SK-N-SH (cell line): ENCODE data around the gene MPDZ. TPM values are rescaled to one million over a fixed set of nuclear protein-coding genes. Genes with fewer than 3 reads are reported as not detected.

ENCODE experiments used
- CTCF ChIA-PET: fragments of 300-600, 350-600 bp; formaldehyde crosslinking; extraction: SDS; loops from one replicate; lab custom pipeline; 2021; lab: Yijun Ruan, JAX
- POLR2A ChIA-PET: fragments of 350-600 bp; sonication (Branson Sonifier 250); formaldehyde crosslinking; extraction: SDS; loops from one replicate; lab custom pipeline; 2020; ENCODE audit warnings: antibody characterized with exemption, inconsistent platforms; lab: Yijun Ruan, JAX
- DNase-seq: peaks from one replicate; pipeline ENCODE4 v3.0.0; 2012
- H2AFZ ChIP-seq: fragments of 200-600 bp; sonication (generic); 2 replicates; pipeline ENCODE4 v1.8.1; 2016; ENCODE audit warnings: antibody characterized with exemption, mild to moderate bottlenecking, low read depth
- H3F3A ChIP-seq: fragments of 200-600 bp; sonication (generic); replicated peaks from 2 replicates; pipeline ENCODE3; 2016; ENCODE audit warnings: antibody characterized with exemption, mild to moderate bottlenecking; ENCODE audit not compliant: insufficient read depth
- H3K27ac ChIP-seq, 2 experiments: fragments of 200-500 bp in 1 of 2; fragments of 200-600 bp in 1 of 2; sonication (Bioruptor generic) in 1 of 2; sonication (generic), shearing (Covaris generic) in 1 of 2; 2 replicates each; pipeline versions ENCODE4 v1.5.1 to v1.6.1; 2014 to 2016; ENCODE audit warnings: low read depth in 2 of 2, inconsistent platforms in 1 of 2, low read length in 1 of 2, mild to moderate bottlenecking in 1 of 2, mixed read lengths in 1 of 2
- H3K27me3 ChIP-seq: fragments of 200-600 bp; sonication (generic), shearing (Covaris generic); 2 replicates; pipeline ENCODE4 v1.6.1; 2016; ENCODE audit warnings: mixed run types; ENCODE audit not compliant: insufficient read depth
- H3K36me3 ChIP-seq, 2 experiments: fragments of 200-500 bp in 1 of 2; fragments of 200-600 bp in 1 of 2; sonication (Bioruptor generic) in 1 of 2; sonication (generic) in 1 of 2; replicated peaks in 1 of 2; 2 replicates each; pipeline versions ENCODE3 to v1.5.1; 2014 to 2016; ENCODE audit warnings: low read length in 1 of 2, mild to moderate bottlenecking in 1 of 2; ENCODE audit not compliant: insufficient read depth in 2 of 2, control insufficient read depth in 1 of 2
- H3K4me1 ChIP-seq, 2 experiments: fragments of 200-500 bp in 1 of 2; fragments of 200-600 bp in 1 of 2; sonication (Bioruptor generic) in 1 of 2; sonication (generic), shearing (Covaris generic) in 1 of 2; 2 replicates each; pipeline versions ENCODE4 v1.5.1 to v1.6.1; 2014 to 2016; ENCODE audit warnings: low read depth in 1 of 2, low read length in 1 of 2, mixed run types in 1 of 2; ENCODE audit not compliant: insufficient read depth in 2 of 2, control insufficient read depth in 1 of 2
- H3K4me2 ChIP-seq: fragments of 200-600 bp; sonication (generic), shearing (Covaris generic); 2 replicates; pipeline ENCODE4 v1.6.1; 2017; ENCODE audit warnings: mixed run types
- H3K4me3 ChIP-seq, 2 experiments: fragments of 200-500 bp in 1 of 2; fragments of 200-600 bp in 1 of 2; sonication (Bioruptor generic) in 1 of 2; sonication (generic), shearing (Covaris generic) in 1 of 2; 2 replicates each; pipeline versions ENCODE4 v1.5.1 to v1.8.1; 2014 to 2016; ENCODE audit warnings: low read depth in 2 of 2, inconsistent platforms in 1 of 2, low read length in 1 of 2, mild to moderate bottlenecking in 1 of 2, mixed read lengths in 1 of 2, moderate library complexity in 1 of 2
- H3K79me2 ChIP-seq: fragments of 200-600 bp; sonication (generic); 2 replicates; pipeline ENCODE4 v1.8.1; 2017; ENCODE audit warnings: mild to moderate bottlenecking; ENCODE audit not compliant: insufficient read depth
- H3K9ac ChIP-seq: fragments of 200-600 bp; sonication (generic); 2 replicates; pipeline ENCODE4 v1.6.1; 2017; ENCODE audit warnings: mixed run types
- H3K9me2 ChIP-seq: fragments of 200-600 bp; sonication (generic); 2 replicates; pipeline ENCODE4 v1.6.1; 2017; ENCODE audit warnings: mixed run types
- H3K9me3 ChIP-seq: fragments of 200-600 bp; sonication (generic); 2 replicates; pipeline ENCODE4 v1.6.1; 2017; ENCODE audit warnings: mixed run types, mild to moderate bottlenecking, moderate library complexity
- H4K20me1 ChIP-seq: fragments of 200-600 bp; sonication (generic); 2 replicates; pipeline ENCODE4 v1.6.1; 2017; ENCODE audit warnings: mild to moderate bottlenecking, mixed run types; ENCODE audit not compliant: insufficient read depth
- CTCF ChIP-seq: fragments of 200-600 bp; sonication (generic); IDR thresholded peaks from 2 replicates; pipeline ENCODE4 v1.6.1; 2017; ENCODE audit warnings: antibody characterized with exemption, mild to moderate bottlenecking, moderate library complexity
- EZH2phosphoT487 ChIP-seq: fragments of 200-600 bp; sonication (generic); IDR thresholded peaks from 2 replicates; pipeline ENCODE4 v1.6.1; 2017; ENCODE audit warnings: low read depth, mixed run types, mild to moderate bottlenecking, antibody characterized with exemption, moderate library complexity, borderline replicate concordance
- FOSL2 ChIP-seq: IDR thresholded peaks from 2 replicates; pipeline ENCODE4 v1.4.0; 2012; ENCODE audit warnings: low read depth, mild to moderate bottlenecking, moderate library complexity, borderline replicate concordance
- IRF3 ChIP-seq: fragments of 150-350 bp; IDR thresholded peaks from 2 replicates; pipeline ENCODE4 v1.6.1; 2016; ENCODE audit warnings: mild to moderate bottlenecking, low read depth, low read length
- MAX ChIP-seq: IDR thresholded peaks from 2 replicates; pipeline ENCODE4 v1.4.0; 2012; ENCODE audit warnings: low read depth
- MXI1 ChIP-seq: IDR thresholded peaks from 2 replicates; pipeline ENCODE4 v1.6.1; 2012; ENCODE audit warnings: mild to moderate bottlenecking, low read depth, low read length, improper control_type of control experiment
- NRF1 ChIP-seq: IDR thresholded peaks from 2 replicates; pipeline ENCODE4 v1.6.1; 2012; ENCODE audit warnings: low read depth, mild to moderate bottlenecking, low read length
- POLR2AphosphoS5 ChIP-seq: IDR thresholded peaks from 2 replicates; pipeline ENCODE4 v1.6.1; 2012; ENCODE audit warnings: low read depth, low read length
- RAD21 ChIP-seq: IDR thresholded peaks from 2 replicates; pipeline ENCODE4 v1.6.1; 2012; ENCODE audit warnings: mild to moderate bottlenecking, low read length
- RCOR1 ChIP-seq: fragments of 150-350 bp; IDR thresholded peaks from 2 replicates; pipeline ENCODE4 v1.6.1; 2017; ENCODE audit warnings: antibody characterized with exemption, low read length
- REST ChIP-seq: IDR thresholded peaks from 2 replicates; pipeline ENCODE4 v1.6.1; 2012; ENCODE audit warnings: mild to moderate bottlenecking, low read depth, low read length, moderate library complexity
- SIN3A ChIP-seq: IDR thresholded peaks from 2 replicates; pipeline ENCODE4 v1.6.1; 2012; ENCODE audit warnings: low read depth, mild to moderate bottlenecking, low read length, moderate library complexity, borderline replicate concordance
- SMC3 ChIP-seq: IDR thresholded peaks from 2 replicates; pipeline ENCODE4 v1.6.1; 2012; ENCODE audit warnings: low read depth, low read length, improper control_type of control experiment
- TAF1 ChIP-seq: IDR thresholded peaks from 2 replicates; pipeline ENCODE4 v1.6.1; 2012; ENCODE audit warnings: low read depth, mild to moderate bottlenecking, low read length, moderate library complexity, borderline replicate concordance
- USF2 ChIP-seq: fragments of 150-350 bp; IDR thresholded peaks from 2 replicates; pipeline ENCODE4 v1.6.1; 2017; ENCODE audit warnings: antibody characterized with exemption, low read length, low read depth, borderline replicate concordance
- WGBS: methylation state at CpG from one replicate; pipeline ENCODE4 v1.1.6; 2017; ENCODE audit warnings: low lambda C conversion rate; 5-methylcytosine and 5-hydroxymethylcytosine counted together
- polyA plus RNA-seq, 3 experiments: library from polyadenylated mRNA; depleted of rRNA; stranded (reverse); fragments of >200 nt; gene quantifications; 2 replicates each; pipeline ENCODE4 v1.2.3, GENCODE V29; 2012
- TF ChIP-seq, protein P1 (sequence below): IDR thresholded peaks from 2 replicates; pipeline ENCODE4 v1.4.0; 2012; ENCODE audit warnings: low read depth, borderline replicate concordance

The MPDZ gene
- polyA plus RNA-seq, 1 of the 3 experiments (the other 2 are of a cell fraction) = 20.5 TPM

DNA sequence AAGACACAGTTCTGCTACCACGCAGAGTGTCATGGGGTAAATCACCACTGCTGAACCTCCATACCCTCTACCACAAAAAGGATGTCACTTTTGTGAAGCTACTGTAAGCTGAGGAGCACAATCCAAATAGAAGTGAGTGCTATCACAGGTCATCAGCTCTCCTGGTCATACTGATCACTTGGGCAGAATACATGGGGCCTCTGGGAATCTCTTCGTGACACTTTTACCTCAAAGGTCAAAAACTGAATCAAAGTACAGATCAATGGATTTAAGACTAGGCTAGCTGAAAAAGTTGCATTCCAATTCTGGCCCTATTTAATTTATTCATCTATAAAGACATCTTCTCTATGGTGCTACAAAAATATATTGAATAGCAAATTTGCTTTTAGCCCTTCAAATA, 115.5 kb downstream of the MPDZ start:
- H3K9me3 ChIP-seq = no peaks in the 10 kb centered on the region
- 94% methylated on average over 2 of the region's 2 CpGs for WGBS
- H2AFZ ChIP-seq = no peak overlapping the region
- POLR2A ChIA-PET = no interaction called here
- H3K4me3 ChIP-seq = no peak overlapping the region
- H3K4me2 ChIP-seq = no peak overlapping the region
- no peaks in the 10 kb centered on the region for H3K27me3 ChIP-seq
- DNase-seq = no peak
- no peak for TF ChIP-seq RCOR1
- TF ChIP-seq, all 33 proteins: peak for 0
- H3K4me1 ChIP-seq = no peaks in the 10 kb centered on the region; a peak in 1 of 4 replicates
- H3K9me2 ChIP-seq = no peaks in the 10 kb centered on the region
- peaks cover 31 to 70% of the 10 kb centered on the region in 2 experiments for H3K36me3 ChIP-seq
- CTCF ChIA-PET = interaction anchor here (0.8 kb wide), 1 partner anchor 30 kb away, joined by 3 read pairs; no protein-coding TSS in a partner anchor
- no peak overlapping the region for H3K27ac ChIP-seq
- H3F3A ChIP-seq = no peaks in the 10 kb centered on the region
- no peaks in the 10 kb centered on the region for H4K20me1 ChIP-seq
- H3K9ac ChIP-seq = no peak overlapping the region
- no peaks in the 10 kb centered on the region for H3K79me2 ChIP-seq

DNA sequence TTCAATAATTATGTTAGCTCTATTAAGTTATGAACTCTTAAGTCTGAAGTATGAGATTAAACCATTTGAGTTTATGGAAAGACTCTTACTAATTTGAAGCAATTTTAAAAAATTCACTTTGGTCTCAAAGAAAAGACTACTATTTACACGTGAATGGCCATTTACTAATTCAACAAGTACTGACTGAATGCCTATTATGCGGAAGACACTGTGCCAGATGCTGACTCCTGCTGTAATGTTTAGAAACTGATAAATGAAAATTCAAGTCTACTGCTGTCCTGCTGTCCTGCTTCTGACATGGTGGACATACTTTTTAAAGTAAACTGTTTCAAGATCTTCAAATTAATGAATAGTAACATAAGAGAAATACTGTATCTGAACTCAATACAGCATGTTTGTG, 116.2 kb downstream of the MPDZ start:
- no peak overlapping the region for H3K4me3 ChIP-seq
- no peaks in the 10 kb centered on the region for H3K9me3 ChIP-seq
- no peak overlapping the region for H3K27ac ChIP-seq
- no peaks in the 10 kb centered on the region for H3K79me2 ChIP-seq
- CTCF ChIA-PET = no interaction called here
- no peak overlapping the region for H3K9ac ChIP-seq
- no peaks in the 10 kb centered on the region for H3K27me3 ChIP-seq
- no peak for DNase-seq
- no peaks in the 10 kb centered on the region for H3F3A ChIP-seq
- peaks cover 32 to 66% of the 10 kb centered on the region in 2 experiments for H3K36me3 ChIP-seq
- no peaks in the 10 kb centered on the region for H4K20me1 ChIP-seq
- H3K4me2 ChIP-seq = no peak overlapping the region
- no peaks in the 10 kb centered on the region; a peak in 1 of 4 replicates for H3K4me1 ChIP-seq
- H3K9me2 ChIP-seq = no peaks in the 10 kb centered on the region
- POLR2A ChIA-PET = no interaction called here
- WGBS = 90% methylated on average over 2 of the region's 2 CpGs
- H2AFZ ChIP-seq = no peak overlapping the region
- TF ChIP-seq USF2 = no peak
- TF ChIP-seq NRF1 = no peak
- TF ChIP-seq REST = no peak
- no peak for TF ChIP-seq CTCF
- no peak for TF ChIP-seq TAF1
- TF ChIP-seq SMC3 = no peak
- no peak for TF ChIP-seq FOSL2
- no peak for TF ChIP-seq IRF3
- no peak for TF ChIP-seq MAX
- TF ChIP-seq, protein P1, sequence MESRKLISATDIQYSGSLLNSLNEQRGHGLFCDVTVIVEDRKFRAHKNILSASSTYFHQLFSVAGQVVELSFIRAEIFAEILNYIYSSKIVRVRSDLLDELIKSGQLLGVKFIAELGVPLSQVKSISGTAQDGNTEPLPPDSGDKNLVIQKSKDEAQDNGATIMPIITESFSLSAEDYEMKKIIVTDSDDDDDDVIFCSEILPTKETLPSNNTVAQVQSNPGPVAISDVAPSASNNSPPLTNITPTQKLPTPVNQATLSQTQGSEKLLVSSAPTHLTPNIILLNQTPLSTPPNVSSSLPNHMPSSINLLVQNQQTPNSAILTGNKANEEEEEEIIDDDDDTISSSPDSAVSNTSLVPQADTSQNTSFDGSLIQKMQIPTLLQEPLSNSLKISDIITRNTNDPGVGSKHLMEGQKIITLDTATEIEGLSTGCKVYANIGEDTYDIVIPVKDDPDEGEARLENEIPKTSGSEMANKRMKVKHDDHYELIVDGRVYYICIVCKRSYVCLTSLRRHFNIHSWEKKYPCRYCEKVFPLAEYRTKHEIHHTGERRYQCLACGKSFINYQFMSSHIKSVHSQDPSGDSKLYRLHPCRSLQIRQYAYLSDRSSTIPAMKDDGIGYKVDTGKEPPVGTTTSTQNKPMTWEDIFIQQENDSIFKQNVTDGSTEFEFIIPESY = no peak
- TF ChIP-seq RAD21 = no peak
- TF ChIP-seq RCOR1 = no peak
- TF ChIP-seq MXI1 = no peak
- TF ChIP-seq SIN3A = no peak
- TF ChIP-seq EZH2phosphoT487 = no peak
- TF ChIP-seq POLR2AphosphoS5 = no peak
